Measurements from ENCODE around the gene BTNL2.

Gene BTNL2

DNA sequence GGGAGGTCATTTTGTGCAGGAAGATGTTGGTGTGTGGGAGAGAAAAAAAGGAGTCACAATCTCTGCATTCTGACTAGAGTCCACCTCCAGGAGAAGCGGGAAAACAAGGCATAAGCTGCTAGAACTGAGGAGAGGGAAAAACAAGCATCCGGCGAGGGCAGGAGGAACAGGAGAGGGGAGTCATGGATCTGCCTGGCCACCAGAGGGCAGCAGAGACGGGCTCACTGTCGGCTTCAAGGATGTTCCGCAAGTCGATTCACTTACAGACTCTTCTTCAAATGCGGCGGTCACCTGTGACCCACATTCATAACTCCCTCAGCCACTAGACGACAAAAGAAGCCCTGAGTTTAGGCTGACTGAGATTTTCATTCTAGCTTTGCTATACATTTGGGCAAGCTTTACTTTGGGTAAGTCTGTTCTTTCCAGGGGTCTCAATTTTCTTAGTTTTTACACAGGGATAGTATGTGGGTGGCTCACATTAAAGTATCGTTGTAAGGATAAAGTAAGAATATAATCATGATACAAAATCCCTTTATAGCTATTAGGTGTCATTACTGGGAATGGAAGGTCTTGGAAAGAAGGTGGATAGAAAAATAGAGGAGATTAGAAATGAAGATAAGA, 6.6 kb upstream of the BTNL2 start:
- peak; percentile 66 to 70 for DNase-seq

DNA sequence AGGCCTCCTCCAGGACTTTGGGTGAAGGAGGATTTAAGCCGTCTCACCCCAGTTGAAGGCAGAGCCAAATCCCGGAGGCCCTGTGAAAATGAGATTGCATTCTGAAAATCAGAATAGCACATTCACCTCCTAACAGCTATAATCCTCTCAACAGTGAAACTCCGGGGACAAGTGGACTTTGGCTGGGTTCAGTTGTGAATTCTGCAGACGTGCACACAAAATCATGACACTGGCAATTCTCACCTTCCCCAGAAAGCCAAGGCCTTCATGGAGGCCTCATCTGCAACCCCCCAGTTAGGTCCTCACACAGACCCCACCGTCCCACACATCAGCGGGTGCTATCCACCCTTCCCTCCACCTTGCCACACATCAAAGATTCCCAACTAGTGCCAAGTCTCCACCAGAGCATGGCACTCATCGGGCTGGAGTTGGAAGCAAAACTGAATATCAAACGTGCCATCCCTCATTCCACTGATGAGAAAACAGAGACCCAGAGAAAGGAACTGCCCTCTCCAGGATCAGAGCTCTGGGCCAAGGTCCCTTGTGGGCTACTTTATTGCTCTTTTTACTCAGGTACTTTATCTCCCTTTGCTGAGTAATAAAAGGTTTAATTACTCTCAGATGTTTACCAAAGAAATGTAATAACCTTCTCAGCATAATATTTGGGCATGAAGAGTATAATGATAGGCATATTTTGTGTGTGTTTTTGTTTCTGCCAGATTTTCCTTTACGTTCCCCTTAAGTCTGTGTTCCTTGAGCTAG, 4.8 kb upstream of the BTNL2 start:
- no peak for DNase-seq

DNA sequence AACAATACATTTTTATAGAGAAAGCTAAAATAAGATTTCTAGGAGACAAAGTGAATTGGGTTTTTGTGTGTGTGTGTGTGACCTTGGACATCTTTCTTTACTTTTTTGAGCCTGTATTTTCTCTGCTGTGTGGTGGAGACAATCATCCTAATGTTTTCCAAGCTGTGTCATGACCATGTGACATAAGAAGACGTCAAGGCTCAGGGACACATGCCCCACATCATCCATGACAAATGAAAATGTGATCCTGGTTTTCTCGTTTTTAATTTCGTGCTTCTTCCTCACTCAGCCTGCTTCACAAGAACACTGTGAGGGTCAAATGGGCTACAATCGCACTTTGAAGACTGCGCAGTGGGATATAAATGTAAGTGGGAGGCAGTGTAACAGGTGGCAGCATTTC, 3.9 kb upstream of the BTNL2 start:
- DNase-seq, result no peak

DNA sequence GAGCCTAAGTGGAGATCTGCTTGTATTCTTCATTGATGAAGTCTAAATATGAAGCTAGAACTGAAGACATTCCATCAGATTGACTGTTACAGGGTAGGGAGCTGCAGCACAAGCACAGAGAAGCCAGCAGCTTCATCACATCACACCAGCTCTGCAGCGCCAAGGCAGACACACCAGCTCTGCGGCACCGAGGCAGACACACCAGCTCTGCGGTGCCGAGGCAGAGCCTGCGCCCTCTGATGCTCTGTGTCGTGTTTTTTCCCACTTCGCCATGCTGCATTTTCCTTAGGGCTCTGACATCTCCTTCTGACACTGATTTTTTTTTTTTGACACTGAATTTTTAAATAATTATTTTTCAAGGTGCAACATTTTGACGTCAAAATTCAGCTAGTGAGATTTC, 784 bp downstream of the BTNL2 start:
- no peak for DNase-seq

DNA sequence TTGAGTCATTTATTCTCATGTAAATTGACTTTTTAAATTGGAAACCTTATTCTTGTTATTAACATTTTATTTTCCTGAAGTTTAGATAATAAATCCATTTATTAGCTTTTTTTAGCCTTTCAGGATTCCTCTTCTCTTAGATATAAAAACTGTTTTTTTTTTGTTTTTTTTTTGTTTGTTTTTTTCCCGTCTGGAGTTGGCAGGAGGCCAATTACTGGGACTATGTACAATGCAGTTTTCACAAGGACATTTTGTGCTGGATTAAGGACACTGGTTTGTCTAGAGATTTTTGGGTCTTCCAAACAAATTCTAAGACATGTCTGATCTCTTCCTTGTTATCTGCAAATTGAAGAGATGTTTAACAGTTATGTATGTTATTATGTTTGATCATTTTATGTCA, 1.3 kb downstream of the BTNL2 start:
- no peak for DNase-seq

DNA sequence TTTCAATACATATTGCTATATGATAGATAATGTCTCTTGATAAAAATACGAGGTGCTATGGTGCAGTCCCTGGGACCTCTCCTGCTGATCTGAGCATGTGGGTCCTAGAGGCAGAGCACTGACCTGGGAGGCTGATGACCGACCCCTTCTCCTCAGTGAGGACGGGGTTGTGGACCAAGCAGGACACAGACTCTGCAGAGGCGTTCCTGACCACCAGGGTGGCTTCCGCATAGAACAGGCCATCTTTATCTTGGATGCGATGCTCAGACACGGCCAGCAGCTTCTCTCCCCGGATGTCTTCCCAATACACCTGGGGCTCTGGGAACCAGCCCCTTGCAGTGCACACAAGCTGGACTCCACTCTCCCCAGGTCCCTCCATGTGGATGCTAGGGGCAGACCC, 4.2 kb downstream of the BTNL2 start:
- no peak for DNase-seq

DNA sequence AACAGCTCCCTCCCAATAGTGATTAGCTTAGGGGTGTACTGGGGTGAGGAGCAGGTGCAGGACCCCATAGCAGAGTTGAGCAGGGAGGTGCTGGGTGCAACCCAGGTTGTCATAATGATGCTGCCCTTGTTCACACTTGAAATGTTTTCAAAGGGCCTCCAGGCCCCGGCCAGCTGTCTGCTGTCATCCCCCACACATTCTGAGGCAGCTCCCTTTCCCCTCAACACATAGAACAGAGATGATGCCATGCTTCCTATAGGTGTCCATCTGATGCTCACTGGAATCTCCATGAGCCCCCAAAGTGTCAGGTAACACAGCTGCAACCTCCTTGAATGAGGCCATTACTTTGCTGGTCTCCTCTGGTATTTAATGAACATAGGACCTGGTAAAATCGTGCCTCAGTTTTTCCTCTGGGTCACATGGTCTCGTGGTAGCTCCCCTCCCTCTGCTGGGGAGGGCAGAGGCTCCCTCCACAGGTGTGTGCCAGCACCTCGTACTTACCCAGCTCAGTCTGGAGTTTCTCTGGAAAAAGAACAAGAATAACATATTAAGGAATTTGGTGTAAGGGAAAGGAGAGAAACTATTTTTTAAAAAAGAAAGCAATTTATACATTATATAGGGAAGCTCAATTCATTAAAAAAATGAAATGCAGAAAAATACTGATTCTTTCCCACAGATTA, 5.6 kb downstream of the BTNL2 start:
- no peak for DNase-seq

DNA sequence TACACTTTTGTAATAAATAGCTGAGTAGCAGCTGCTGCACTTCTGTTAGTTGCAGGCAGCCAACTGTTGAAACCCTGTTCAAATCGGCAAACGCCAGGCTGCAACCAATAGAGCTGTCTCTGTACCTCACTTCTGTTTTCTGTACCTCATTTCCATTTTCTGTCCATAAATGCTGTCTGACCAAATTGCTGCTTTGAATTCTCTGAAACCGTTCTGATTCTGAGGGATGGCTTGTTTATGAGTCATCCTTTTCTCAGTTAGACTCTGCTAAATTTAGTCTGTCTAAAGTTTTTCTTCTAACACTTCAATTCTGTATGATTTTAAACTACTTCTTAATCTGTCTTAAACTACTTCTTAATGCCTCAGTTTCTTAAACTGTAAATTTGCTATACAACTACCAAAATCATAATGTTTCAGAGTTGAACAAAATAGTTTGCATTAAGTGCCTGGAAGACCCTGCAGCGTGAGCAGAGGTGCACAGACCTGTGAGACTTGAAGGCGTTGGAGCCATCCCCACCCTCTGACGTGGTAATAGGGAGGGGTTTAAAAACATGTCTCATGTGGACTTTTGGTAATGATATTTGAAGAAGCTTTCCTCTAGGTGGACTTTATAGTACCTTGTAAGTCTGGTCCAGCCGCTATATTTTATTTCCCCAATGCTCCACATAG, 9.6 kb downstream of the BTNL2 start:
- no peak for DNase-seq

DNA sequence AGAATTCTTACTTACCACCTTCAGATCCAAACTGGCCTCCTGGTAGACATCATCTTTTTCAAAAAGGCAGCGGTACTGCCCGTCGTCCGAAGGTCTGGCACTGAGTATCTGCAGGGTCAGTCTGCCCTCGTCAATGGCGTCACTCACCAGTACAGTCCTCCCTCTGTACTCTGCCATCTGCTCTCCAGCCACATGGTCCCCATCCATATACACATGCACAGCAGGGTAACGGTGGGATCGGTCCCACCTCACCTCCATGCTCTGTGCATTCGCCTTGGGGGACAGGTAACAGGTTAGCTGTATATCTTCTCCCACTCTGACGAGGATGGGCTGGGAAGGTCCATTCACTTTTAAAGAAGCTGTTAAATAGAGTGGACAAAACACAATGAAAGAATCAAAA, 11.0 kb downstream of the BTNL2 start:
- no peak for DNase-seq

DNA sequence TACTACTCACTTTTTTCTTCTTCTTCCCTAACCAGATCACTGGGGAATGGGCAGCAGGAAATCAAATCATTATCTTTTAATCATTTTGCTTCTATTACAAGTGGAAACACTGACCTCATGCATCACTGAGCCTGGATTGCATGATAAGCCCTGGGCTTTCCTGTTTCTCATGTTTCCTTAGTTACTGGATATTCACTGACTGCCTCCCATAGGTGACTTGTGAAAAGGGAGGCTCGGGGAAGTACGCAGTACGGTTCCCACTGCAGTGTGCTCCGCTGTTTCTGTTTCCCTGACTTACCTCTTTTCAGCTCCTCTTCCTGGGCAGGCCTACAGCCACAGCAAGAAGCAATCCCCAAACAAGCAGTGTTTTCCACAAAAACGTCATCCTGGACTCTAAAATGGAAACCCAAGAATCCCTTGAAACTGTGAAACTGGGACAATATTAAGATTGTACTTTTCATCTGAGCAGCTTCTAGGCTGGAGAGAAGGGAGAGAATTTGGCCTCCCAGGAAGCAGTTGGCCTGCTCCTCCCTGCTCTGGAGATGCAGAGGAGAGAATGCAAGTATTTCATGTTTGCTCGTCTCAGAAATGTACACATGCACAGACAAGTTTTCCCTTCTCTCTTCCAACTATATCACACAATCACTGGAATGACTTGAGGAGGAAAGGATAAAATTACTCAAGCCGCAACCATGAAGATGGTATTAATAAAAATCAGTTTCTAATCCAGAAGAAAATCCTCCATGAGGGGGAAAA, 13.1 kb downstream of the BTNL2 start:
- no peak for DNase-seq

DNA sequence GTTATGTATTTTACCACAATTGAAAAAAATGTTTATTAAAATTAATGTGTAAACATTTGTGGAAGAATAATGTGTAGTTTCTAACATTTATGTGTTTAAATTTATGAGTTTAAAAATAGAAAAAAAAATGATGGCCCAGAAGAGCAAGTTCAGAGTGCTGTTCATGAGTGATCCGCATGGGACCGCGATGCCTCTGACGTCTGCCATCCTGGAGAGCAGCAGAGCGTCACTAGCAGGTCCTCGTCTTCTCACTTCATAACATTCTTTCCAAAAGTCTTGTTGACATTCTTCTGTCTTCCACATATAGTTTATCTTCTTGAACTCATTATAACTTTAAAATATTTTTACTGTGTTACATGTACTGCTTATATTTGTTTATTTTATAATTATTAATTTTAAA, 15.5 kb downstream of the BTNL2 start:
- DNase-seq, result no peak

DNA sequence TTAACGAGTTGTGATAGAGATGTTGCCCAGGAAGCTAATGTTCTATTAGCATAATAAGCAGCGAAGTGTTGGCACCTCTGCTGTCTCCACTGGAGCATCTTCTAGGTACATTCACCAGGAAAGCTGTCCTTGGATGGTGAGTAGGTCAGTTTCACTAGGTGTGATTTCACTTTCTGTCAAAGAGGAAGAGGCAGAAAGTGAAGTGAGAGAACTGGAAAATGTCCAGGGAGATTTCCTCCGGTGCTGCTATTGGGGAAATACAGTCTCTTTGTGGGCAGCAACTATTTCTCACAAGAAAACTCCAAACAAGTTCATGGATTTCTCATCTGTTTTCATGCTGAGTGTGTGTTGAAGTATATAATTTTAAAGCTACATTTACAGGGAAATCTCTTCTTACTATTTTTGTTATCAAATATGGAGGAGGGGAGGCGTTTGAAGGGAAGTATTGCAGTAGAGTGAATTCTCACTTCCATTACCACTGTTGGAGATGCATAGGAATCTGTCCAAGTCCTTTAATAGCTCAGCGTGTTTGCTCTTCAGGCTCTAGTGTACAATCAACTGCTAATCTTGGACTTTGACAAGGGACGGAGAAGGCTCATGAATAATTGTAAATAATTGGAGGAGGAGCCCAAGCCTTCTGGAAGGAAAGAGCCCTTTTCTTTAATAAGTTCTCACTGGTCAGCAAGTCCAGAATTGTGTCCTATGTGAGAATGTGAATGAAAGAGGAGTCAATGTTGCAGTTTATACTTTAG, 19.2 kb downstream of the BTNL2 start:
- no peak for DNase-seq

DNA sequence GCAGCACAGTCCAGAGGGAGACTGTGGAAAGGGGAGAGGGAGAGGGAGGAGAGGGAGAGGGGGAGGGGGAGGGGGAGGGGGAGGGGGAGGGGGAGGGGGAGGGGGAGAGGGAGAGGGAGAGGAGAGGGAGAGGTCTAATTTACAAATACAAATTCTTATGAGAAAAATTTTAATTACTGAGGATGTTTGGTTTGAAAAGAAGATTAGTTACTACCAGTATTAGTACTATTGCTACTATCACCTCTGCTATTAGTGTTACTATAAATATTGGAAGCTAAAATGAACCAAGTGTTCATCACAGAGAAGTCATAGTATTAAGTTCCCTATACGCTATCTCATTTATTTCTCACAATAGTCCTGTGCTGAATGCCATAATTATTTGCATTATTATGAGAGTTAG, 20.9 kb downstream of the BTNL2 start:
- DNase-seq, result no peak

DNA sequence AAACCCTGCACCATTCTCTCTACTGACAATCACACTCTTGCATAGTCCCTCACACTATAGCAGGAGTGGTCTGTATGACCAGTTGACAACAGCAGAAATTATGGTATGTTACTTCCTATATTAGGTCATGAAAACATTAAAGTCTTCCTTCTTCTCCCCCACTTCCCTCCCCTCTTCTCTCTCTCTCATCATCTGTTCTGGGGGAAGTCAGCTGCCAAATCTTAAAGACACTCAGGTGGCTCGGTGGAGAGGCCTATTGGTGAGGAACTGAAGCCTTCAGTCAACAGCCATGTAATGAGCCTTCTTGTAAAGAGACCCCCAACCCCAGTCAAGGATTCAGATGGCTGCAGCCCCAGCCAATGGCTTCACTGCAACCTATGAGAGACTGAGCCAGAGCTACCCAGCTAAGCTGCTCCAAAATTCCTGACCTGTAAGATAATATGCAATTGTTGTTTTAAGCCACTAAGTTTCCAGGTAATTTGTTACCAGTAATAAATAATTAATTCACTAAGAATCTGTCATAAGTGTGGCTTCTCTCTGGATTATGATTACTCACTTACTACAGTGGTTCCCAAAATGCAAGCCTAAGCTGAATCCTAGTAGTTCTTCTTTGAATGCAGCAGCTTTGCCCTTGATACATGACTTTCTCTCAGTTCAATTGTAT, 24.1 kb downstream of the BTNL2 start:
- no peak for DNase-seq

DNA sequence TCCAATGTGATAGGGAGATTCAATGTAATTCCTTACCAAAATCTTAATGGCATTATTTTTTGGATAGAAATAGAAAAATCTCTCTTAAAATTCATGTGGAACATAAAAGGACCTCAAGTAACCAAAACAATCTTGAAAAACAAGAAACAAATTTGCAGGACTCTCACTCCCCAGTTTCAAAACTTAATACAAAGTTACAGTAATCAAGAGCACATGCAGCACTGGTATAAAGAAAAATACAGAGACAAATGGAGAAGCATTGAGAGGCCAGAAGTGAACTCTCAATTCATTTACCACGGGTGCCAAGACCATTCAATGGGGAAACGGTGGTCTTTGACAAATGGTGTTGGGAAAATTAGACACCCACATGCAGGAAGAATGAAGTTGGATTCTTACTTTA, 27.4 kb downstream of the BTNL2 start:
- DNase-seq, result no peak

DNA sequence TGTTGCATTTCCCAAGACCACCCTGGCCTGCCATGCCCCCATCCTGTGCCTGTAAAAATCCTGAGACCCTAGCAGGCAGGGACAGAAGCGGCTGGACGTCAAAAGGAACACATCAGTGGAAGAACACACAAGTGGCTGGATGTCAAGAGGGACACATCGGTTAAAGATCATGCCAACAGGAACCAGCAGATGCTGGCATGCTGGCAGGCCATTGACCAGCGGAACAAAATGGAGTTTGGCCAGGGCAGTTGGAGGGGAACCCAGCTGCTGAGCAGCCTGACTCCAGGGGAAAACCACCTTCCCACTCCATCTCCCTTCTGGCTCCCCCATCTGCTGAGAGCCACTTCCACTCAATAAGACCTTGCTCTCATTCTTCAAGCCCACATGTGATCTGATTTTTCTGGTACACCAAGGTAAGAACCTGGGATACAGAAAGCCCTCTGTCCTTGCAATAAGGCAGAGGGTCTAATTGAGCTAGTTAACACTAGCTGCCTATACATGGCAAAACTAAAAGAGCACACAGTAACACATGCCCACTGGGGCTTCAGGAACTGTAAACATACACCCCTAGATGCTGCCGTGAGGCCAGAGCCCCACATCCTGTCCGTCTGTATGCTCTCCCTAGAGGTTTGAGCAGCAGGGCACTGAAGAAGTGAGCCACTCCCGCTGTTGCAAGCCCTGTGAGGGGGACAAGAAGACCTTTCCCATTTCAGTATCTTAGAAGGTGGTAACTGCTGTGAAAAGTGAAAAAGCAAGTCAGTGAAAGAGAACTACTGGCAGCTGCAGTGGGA, 31.0 kb downstream of the BTNL2 start:
- no peak for DNase-seq

DNA sequence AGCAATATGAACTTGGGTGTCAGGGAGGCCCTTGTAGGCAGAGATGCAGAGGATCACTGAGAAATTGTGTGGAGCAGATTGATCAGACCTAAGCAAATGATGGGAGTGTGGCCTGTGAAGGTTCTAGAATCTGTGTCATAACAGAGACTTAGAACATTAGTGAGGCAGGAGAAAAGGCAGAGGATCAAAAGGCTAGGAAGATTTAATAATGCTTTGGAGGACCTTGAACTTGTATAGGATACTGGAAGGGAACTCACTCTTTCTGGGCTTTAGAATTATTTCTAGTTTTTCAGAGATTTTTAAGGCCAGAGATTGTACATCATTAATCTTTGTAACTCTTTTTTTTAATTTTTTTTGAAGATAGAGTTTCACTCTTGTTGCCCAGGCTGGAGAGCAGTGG, 35.2 kb downstream of the BTNL2 start, which contains the start of gene TSBP1:
Gene TSBP1, minus strand, starts transcription at position 101 of the 400 bp plus-strand sequence. CDS start 197 bp downstream, outside the sequence.
- no peak for DNase-seq

DNA sequence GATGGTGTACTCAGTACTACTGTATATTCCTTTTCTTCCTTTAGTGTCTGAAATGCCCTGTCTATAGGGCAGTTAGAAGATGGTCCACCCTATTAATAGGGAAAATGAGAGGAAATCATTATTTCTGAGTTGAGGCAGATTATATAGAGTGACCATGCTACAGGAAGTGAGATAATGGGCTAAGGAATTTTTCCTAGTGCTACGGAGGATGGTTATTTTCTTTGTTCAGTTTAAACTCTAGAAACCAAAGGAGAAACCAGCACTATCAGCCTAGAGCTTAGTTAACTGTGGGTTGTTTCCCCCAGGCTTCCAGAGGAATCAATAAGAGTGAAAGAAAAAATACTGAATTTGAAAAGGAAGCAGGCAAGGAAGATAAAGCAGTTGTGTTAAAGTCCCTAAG, 35.8 kb downstream of the BTNL2 start:
- DNase-seq, result no peak

DNA sequence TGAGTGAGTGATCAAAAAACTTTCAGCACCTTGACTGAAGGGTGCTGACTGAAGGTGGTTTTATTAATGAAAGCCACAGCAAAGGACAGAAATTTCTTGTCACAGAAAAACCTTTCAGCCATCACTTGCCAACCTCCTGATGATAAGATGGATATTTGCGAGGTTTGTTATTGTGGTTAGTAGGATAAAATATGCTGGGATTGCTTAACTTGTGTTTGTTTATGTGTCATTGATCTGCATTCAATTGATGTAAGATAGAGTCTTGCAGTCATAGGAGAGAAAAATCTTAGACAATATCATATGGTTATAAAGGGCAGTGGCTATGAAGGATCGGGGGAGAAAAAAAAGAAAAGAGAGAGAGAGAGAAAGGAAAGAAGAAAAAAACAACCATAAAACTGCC, 36.5 kb downstream of the BTNL2 start:
- DNase-seq, result no peak

DNA sequence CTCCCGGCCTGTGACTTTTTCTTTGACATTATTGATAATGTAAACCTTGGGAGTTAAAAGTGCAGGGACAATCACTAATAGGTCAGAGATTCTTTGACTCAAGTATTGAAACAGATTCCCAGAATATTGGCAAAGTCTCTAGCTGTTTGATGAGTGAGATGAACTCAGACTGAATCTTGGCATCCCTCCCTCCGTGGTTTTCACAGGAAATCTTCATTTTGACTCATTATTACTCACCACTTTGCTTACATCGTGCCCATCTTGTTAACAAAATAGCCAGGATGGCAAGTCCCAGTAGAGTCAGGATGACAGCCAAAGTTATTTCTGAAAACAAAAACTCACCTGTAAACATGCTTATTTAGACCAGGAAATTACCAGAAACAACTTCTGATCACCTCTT, 37.3 kb downstream of the BTNL2 start:
- DNase-seq, result no peak

DNA sequence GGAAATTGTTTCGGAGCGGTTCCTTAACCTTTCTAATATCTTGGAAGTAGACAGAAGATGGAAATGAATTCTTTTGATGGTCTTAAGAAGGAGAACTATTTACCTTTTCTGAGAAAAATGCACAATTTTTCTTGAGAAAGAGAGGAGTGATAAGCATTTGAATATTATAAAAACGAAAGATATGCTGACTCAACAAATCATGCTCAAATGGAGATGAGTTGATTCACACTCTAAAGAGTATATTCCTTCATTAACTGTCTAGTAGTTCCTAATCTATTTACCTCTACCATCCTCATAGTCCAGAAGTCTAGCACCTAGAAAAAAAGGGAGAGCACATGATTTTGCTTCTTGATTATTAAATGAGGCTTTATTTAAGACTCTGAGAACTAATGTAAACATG, 39.3 kb downstream of the BTNL2 start:
- no peak for DNase-seq

Measured in Kasumi-1 (cell line).